ENCODE results near the gene USB1.

Gene USB1

GRCh38 chr16:58026139-58026704 lies 25.0 kb downstream of the USB1 start:
- peaks cover 81% of the 10 kb centered on the region for H3K4me1 ChIP-seq (ENCODE audit: control insufficient read depth, insufficient read depth, low read length)
- peak overlapping the region; percentile 49 for H3K4me3 ChIP-seq (ENCODE audit: low read length)
- no peaks in the 10 kb centered on the region for H3K9me3 ChIP-seq (ENCODE audit: control insufficient read depth, low read length)
- H3K36me3 ChIP-seq (ENCODE audit: control insufficient read depth, insufficient read depth, low read length), result no peaks in the 10 kb centered on the region
- H3K27me3 ChIP-seq (ENCODE audit: control insufficient read depth, insufficient read depth, low read length), result no peaks in the 10 kb centered on the region
- H3K9ac ChIP-seq (ENCODE audit: low read length), result peak overlapping the region; percentile 67

GRCh38 chr16:58026705-58027160 lies 25.5 kb downstream of the USB1 start:
- Histone ChIP-seq H3K9me3 (ENCODE audit: control insufficient read depth, low read length) (no peaks in the 10 kb centered on the region), H3K4me1 (ENCODE audit: control insufficient read depth, insufficient read depth, low read length) (peaks cover 84% of the 10 kb centered on the region), H3K4me3 (ENCODE audit: low read length) (peak overlapping the region; percentile 49), H3K36me3 (ENCODE audit: control insufficient read depth, insufficient read depth, low read length) (no peaks in the 10 kb centered on the region), H3K27me3 (ENCODE audit: control insufficient read depth, insufficient read depth, low read length) (no peaks in the 10 kb centered on the region), H3K9ac (ENCODE audit: low read length) (peak overlapping the region; percentile 67)

- no peaks in the 10 kb centered on the region for H3K36me3 ChIP-seq (ENCODE audit: control insufficient read depth, insufficient read depth, low read length)
- H3K4me1 ChIP-seq (ENCODE audit: control insufficient read depth, insufficient read depth, low read length), result peaks cover 84% of the 10 kb centered on the region
- no peaks in the 10 kb centered on the region for H3K9me3 ChIP-seq (ENCODE audit: control insufficient read depth, low read length)
- no peaks in the 10 kb centered on the region for H3K27me3 ChIP-seq (ENCODE audit: control insufficient read depth, insufficient read depth, low read length)
- peak overlapping the region; percentile 49 for H3K4me3 ChIP-seq (ENCODE audit: low read length)
- peak overlapping the region; percentile 67 for H3K9ac ChIP-seq (ENCODE audit: low read length)
These were observed 26.1 kb downstream of the USB1 start for GRCh38 chr16:58027161-58027915.

- peak overlapping the region; percentile 67 for H3K9ac ChIP-seq (ENCODE audit: low read length)
- no peaks in the 10 kb centered on the region for H3K9me3 ChIP-seq (ENCODE audit: control insufficient read depth, low read length)
- H3K36me3 ChIP-seq (ENCODE audit: control insufficient read depth, insufficient read depth, low read length), result no peaks in the 10 kb centered on the region
- no peaks in the 10 kb centered on the region for H3K27me3 ChIP-seq (ENCODE audit: control insufficient read depth, insufficient read depth, low read length)
- H3K4me3 ChIP-seq (ENCODE audit: low read length), result peak overlapping the region; percentile 49
- H3K4me1 ChIP-seq (ENCODE audit: control insufficient read depth, insufficient read depth, low read length), result peaks cover 84% of the 10 kb centered on the region
These were observed 26.8 kb downstream of the USB1 start for GRCh38 chr16:58027916-58028455.

GRCh38 chr16:58028541-58029070 lies 27.4 kb downstream of the USB1 start:
- no peaks in the 10 kb centered on the region for H3K9me3 ChIP-seq (ENCODE audit: control insufficient read depth, low read length)
- no peak overlapping the region for H3K9ac ChIP-seq (ENCODE audit: low read length)
- H3K4me1 ChIP-seq (ENCODE audit: control insufficient read depth, insufficient read depth, low read length), result peaks cover 84% of the 10 kb centered on the region
- H3K4me3 ChIP-seq (ENCODE audit: low read length), result no peak overlapping the region
- no peaks in the 10 kb centered on the region for H3K27me3 ChIP-seq (ENCODE audit: control insufficient read depth, insufficient read depth, low read length)
- H3K36me3 ChIP-seq (ENCODE audit: control insufficient read depth, insufficient read depth, low read length), result no peaks in the 10 kb centered on the region

GRCh38 chr16:58029410-58029809 lies 28.2 kb downstream of the USB1 start:
- Histone ChIP-seq H3K4me3 (ENCODE audit: low read length) (no peak overlapping the region), H3K9ac (ENCODE audit: low read length) (no peak overlapping the region), H3K27me3 (ENCODE audit: control insufficient read depth, insufficient read depth, low read length) (no peaks in the 10 kb centered on the region), H3K4me1 (ENCODE audit: control insufficient read depth, insufficient read depth, low read length) (peaks cover 82% of the 10 kb centered on the region), H3K9me3 (ENCODE audit: control insufficient read depth, low read length) (no peaks in the 10 kb centered on the region), H3K36me3 (ENCODE audit: control insufficient read depth, insufficient read depth, low read length) (no peaks in the 10 kb centered on the region)

GRCh38 chr16:58030136-58030840 lies 29.1 kb downstream of the USB1 start:
- Histone ChIP-seq H3K9ac (ENCODE audit: low read length) (no peak overlapping the region), H3K4me3 (ENCODE audit: low read length) (no peak overlapping the region), H3K9me3 (ENCODE audit: control insufficient read depth, low read length) (no peaks in the 10 kb centered on the region), H3K27me3 (ENCODE audit: control insufficient read depth, insufficient read depth, low read length) (no peaks in the 10 kb centered on the region), H3K4me1 (ENCODE audit: control insufficient read depth, insufficient read depth, low read length) (peaks cover 75% of the 10 kb centered on the region), H3K36me3 (ENCODE audit: control insufficient read depth, insufficient read depth, low read length) (no peaks in the 10 kb centered on the region)

- Histone ChIP-seq H3K4me3 (ENCODE audit: low read length) (no peak overlapping the region), H3K9me3 (ENCODE audit: control insufficient read depth, low read length) (no peaks in the 10 kb centered on the region), H3K27me3 (ENCODE audit: control insufficient read depth, insufficient read depth, low read length) (no peaks in the 10 kb centered on the region), H3K9ac (ENCODE audit: low read length) (no peak overlapping the region), H3K4me1 (ENCODE audit: control insufficient read depth, insufficient read depth, low read length) (peaks cover 83% of the 10 kb centered on the region), H3K36me3 (ENCODE audit: control insufficient read depth, insufficient read depth, low read length) (no peaks in the 10 kb centered on the region)
These were observed 30.0 kb downstream of the USB1 start for GRCh38 chr16:58031016-58031800.

GRCh38 chr16:58032710-58033293 lies 31.6 kb downstream of the USB1 start:
- no peaks in the 10 kb centered on the region for H3K9me3 ChIP-seq (ENCODE audit: control insufficient read depth, low read length)
- no peak overlapping the region for H3K9ac ChIP-seq (ENCODE audit: low read length)
- peaks cover 80% of the 10 kb centered on the region for H3K4me1 ChIP-seq (ENCODE audit: control insufficient read depth, insufficient read depth, low read length)

GRCh38 chr16:58034128-58034685 lies 33.0 kb downstream of the USB1 start:
- H3K4me1 ChIP-seq (ENCODE audit: control insufficient read depth, insufficient read depth, low read length), result peaks cover 66% of the 10 kb centered on the region
- no peaks in the 10 kb centered on the region for H3K9me3 ChIP-seq (ENCODE audit: control insufficient read depth, low read length)
- H3K36me3 ChIP-seq (ENCODE audit: control insufficient read depth, insufficient read depth, low read length), result no peaks in the 10 kb centered on the region
- no peak overlapping the region for H3K9ac ChIP-seq (ENCODE audit: low read length)
- no peaks in the 10 kb centered on the region for H3K27me3 ChIP-seq (ENCODE audit: control insufficient read depth, insufficient read depth, low read length)
- H3K4me3 ChIP-seq (ENCODE audit: low read length), result no peak overlapping the region

More at GRCh38 chr16:58032710-58033293, 31.6 kb downstream of the USB1 start:
- Histone ChIP-seq H3K4me3 (ENCODE audit: low read length) (no peak overlapping the region), H3K27me3 (ENCODE audit: control insufficient read depth, insufficient read depth, low read length) (no peaks in the 10 kb centered on the region), H3K36me3 (ENCODE audit: control insufficient read depth, insufficient read depth, low read length) (no peaks in the 10 kb centered on the region)

- Histone ChIP-seq H3K4me1 (ENCODE audit: control insufficient read depth, insufficient read depth, low read length) (peaks cover 60% of the 10 kb centered on the region), H3K9ac (ENCODE audit: low read length) (no peak overlapping the region), H3K9me3 (ENCODE audit: control insufficient read depth, low read length) (no peaks in the 10 kb centered on the region), H3K36me3 (ENCODE audit: control insufficient read depth, insufficient read depth, low read length) (no peaks in the 10 kb centered on the region), H3K4me3 (ENCODE audit: low read length) (no peak overlapping the region), H3K27me3 (ENCODE audit: control insufficient read depth, insufficient read depth, low read length) (no peaks in the 10 kb centered on the region)
These were observed 33.6 kb downstream of the USB1 start for GRCh38 chr16:58034774-58035173.

All from mucosa of stomach (tissue), 1 donor.